Skin epidermis (tissue), 12 donors: ENCODE measurements around the gene PEX5L.
"Not testable (repeated sequence)": the region's sequence is repeated elsewhere in the genome, so short reads cannot be mapped to it uniquely, and the experiment has no call there.

ENCODE experiments used
- H3K27ac ChIP-seq, 21 experiments: fragments of 200-600 bp; sonication (generic) in 11 of 21; one replicate each; pipeline ENCODE4 v1.5.0; 2020; ENCODE audit warnings: mild to moderate bottlenecking in 3 of 21, inconsistent platforms in 2 of 21, moderate library complexity in 2 of 21
- H3K4me3 ChIP-seq, 7 experiments: fragments of 200-600 bp; sonication (generic) in 2 of 7; one replicate each; pipeline ENCODE4 v1.5.0; 2020; ENCODE audit warnings: inconsistent platforms in 2 of 7, mild to moderate bottlenecking in 2 of 7, moderate library complexity in 1 of 7

PEX5L gene

GRCh38 chr3:180017846-180018245, 18.9 kb downstream of the PEX5L start:
- H3K4me3 ChIP-seq, result no peak overlapping the region
- no peak overlapping the region for H3K27ac ChIP-seq

- no peak overlapping the region for H3K4me3 ChIP-seq
- no peak overlapping the region for H3K27ac ChIP-seq
Measured at GRCh38 chr3:180011927-180012326, 24.8 kb downstream of the PEX5L start.

GRCh38 chr3:180008318-180008717, 28.4 kb downstream of the PEX5L start:
- H3K4me3 ChIP-seq, H3K27ac ChIP-seq: not testable (repeated sequence)

- no peak overlapping the region for H3K4me3 ChIP-seq
- no peak overlapping the region for H3K27ac ChIP-seq
Measured at GRCh38 chr3:180004542-180004941, 32.2 kb downstream of the PEX5L start.

- no peak overlapping the region for H3K27ac ChIP-seq
- no peak overlapping the region for H3K4me3 ChIP-seq
Measured at GRCh38 chr3:180002006-180002405, 34.7 kb downstream of the PEX5L start.

GRCh38 chr3:180000500-180000899, 36.2 kb downstream of the PEX5L start:
- Histone ChIP-seq H3K27ac (no peak overlapping the region), H3K4me3 (no peak overlapping the region)

GRCh38 chr3:179995406-179995805, 41.3 kb downstream of the PEX5L start:
- Histone ChIP-seq H3K4me3 (no peak overlapping the region), H3K27ac (no peak overlapping the region)

GRCh38 chr3:179991883-179992282, 44.9 kb downstream of the PEX5L start:
- Histone ChIP-seq H3K4me3 (no peak overlapping the region), H3K27ac (no peak overlapping the region)

- Histone ChIP-seq H3K4me3 (no peak overlapping the region), H3K27ac (no peak overlapping the region)
Measured at GRCh38 chr3:179991104-179991503, 45.6 kb downstream of the PEX5L start.

- H3K27ac ChIP-seq, result no peak overlapping the region
- H3K4me3 ChIP-seq, result no peak overlapping the region
Measured at GRCh38 chr3:179981646-179982045, 55.1 kb downstream of the PEX5L start.

GRCh38 chr3:179977356-179977755, 59.4 kb downstream of the PEX5L start:
- Histone ChIP-seq H3K27ac (no peak overlapping the region), H3K4me3 (no peak overlapping the region)

GRCh38 chr3:179973931-179974361, 62.8 kb downstream of the PEX5L start:
- Histone ChIP-seq H3K27ac (no peak overlapping the region), H3K4me3 (no peak overlapping the region)

- H3K27ac ChIP-seq, result no peak overlapping the region
- no peak overlapping the region for H3K4me3 ChIP-seq
Measured at GRCh38 chr3:179972881-179973423, 63.8 kb downstream of the PEX5L start.

- no peak overlapping the region for H3K27ac ChIP-seq
- no peak overlapping the region for H3K4me3 ChIP-seq
Measured at GRCh38 chr3:179971280-179971679, 65.5 kb downstream of the PEX5L start.

- Histone ChIP-seq H3K4me3 (no peak overlapping the region), H3K27ac (no peak overlapping the region)
Measured at GRCh38 chr3:179970746-179971145, 66.0 kb downstream of the PEX5L start.

- no peak overlapping the region for H3K4me3 ChIP-seq
Measured at GRCh38 chr3:179969525-179969924, 67.2 kb downstream of the PEX5L start.

GRCh38 chr3:179967622-179968021, 69.1 kb downstream of the PEX5L start:
- Histone ChIP-seq H3K4me3 (no peak overlapping the region), H3K27ac (no peak overlapping the region)

More at GRCh38 chr3:179969525-179969924, 67.2 kb downstream of the PEX5L start:
- H3K27ac ChIP-seq, result no peak overlapping the region

- H3K4me3 ChIP-seq, result no peak overlapping the region
- H3K27ac ChIP-seq, result no peak overlapping the region
Measured at GRCh38 chr3:179964890-179965289, 71.8 kb downstream of the PEX5L start.

- no peak overlapping the region for H3K4me3 ChIP-seq
- H3K27ac ChIP-seq, result no peak overlapping the region
Measured at GRCh38 chr3:179962629-179963387, 73.9 kb downstream of the PEX5L start.

- Histone ChIP-seq H3K4me3 (no peak overlapping the region), H3K27ac (no peak overlapping the region)
Measured at GRCh38 chr3:179961703-179962078, 75.0 kb downstream of the PEX5L start.

GRCh38 chr3:179961071-179961702, 75.5 kb downstream of the PEX5L start:
- no peak overlapping the region for H3K4me3 ChIP-seq
- H3K27ac ChIP-seq, result no peak overlapping the region
